ENCODE measurements around the gene NOX5.

Gene NOX5

GRCh38 chr15:69104050-69104750 lies 89.7 kb downstream of the NOX5 start:
- DNase-seq (ENCODE audit: low spot score) = no peak

DNA sequence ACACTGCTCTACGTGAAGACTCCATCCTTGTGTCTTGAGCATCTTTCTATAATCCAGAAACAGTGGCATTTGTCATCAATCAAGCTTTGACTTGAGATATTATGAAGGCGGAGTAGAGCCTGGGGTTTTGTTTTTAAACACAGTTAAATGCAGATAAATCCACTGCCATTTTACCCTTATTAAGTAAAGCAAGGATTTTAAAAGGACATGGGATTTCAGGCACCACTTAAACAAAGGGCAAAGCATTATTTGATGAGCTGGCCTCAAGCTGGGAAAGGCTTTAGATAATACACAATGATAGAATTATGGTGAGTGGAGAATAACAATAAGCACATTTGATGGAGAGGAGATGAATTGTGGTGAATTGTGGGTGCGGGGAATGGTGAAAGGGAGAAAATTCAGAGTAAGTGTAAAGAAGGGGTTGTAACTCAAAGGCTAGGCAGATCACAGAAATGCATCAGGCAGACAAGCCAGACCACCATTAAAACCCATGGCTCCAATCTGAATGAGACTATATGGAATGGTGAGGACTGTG lies 91.0 kb downstream of the NOX5 start:
- no peak for DNase-seq (ENCODE audit: low spot score)

- DNase-seq (ENCODE audit: low spot score) = no peak
Observed at GRCh38 chr15:69107025-69107620, 92.6 kb downstream of the NOX5 start.
